ENCODE data around the gene EGFL8.

DNA sequence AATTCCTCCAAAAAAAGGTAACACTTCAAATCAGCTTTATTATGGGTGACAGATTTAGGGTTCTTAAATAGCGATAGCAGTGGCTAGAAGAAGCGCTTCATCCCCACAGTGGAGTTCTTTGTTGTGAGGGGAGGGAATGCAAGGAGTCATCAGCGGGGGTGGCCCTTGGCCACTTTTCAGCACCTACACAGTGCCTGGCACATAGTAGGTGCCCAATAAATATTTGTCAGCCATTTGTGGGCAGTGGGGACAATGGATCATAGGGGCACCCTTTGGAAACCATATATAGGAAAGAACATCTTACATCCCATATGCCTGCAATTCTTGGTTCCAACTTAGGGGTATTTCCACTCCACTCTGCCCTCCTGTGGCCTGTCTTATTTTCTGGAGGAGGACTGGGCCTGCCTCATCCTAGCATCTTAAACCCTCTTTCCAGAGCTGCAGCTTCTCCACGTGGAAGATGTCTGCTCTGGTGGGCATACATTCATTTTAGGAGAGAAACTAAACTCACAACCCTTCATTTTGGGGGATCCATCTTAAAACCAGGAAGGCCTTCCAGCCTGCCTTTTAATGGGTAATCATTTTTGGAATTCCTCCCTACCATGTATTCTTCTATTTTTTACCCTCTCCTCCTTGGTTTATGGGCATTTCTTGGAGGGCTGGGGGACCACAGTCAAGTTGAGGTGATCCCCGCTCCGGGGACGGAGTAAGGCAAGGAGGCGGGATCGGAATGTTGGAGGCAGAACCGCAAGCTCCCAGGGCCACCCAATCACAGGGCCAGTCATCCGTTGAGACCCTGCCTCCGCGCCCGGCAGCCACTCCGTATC is 30.6 kb downstream of the EGFL8 start:
- TF ChIP-seq POLR2AphosphoS5 (IDR thresholded peaks at IDR 0.05; ENCODE audit: low read depth, low read length) (peak; percentile 60; the same call in 1 of the 2 replicates), SIN3A (IDR thresholded peaks at IDR 0.05; ENCODE audit: borderline replicate concordance, insufficient read depth, low read depth, low read length) (no peak)
- TF ChIP-seq, protein P1, sequence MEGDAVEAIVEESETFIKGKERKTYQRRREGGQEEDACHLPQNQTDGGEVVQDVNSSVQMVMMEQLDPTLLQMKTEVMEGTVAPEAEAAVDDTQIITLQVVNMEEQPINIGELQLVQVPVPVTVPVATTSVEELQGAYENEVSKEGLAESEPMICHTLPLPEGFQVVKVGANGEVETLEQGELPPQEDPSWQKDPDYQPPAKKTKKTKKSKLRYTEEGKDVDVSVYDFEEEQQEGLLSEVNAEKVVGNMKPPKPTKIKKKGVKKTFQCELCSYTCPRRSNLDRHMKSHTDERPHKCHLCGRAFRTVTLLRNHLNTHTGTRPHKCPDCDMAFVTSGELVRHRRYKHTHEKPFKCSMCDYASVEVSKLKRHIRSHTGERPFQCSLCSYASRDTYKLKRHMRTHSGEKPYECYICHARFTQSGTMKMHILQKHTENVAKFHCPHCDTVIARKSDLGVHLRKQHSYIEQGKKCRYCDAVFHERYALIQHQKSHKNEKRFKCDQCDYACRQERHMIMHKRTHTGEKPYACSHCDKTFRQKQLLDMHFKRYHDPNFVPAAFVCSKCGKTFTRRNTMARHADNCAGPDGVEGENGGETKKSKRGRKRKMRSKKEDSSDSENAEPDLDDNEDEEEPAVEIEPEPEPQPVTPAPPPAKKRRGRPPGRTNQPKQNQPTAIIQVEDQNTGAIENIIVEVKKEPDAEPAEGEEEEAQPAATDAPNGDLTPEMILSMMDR (IDR thresholded peaks at IDR 0.05), result peak; percentile 78
- TF ChIP-seq, protein P2, sequence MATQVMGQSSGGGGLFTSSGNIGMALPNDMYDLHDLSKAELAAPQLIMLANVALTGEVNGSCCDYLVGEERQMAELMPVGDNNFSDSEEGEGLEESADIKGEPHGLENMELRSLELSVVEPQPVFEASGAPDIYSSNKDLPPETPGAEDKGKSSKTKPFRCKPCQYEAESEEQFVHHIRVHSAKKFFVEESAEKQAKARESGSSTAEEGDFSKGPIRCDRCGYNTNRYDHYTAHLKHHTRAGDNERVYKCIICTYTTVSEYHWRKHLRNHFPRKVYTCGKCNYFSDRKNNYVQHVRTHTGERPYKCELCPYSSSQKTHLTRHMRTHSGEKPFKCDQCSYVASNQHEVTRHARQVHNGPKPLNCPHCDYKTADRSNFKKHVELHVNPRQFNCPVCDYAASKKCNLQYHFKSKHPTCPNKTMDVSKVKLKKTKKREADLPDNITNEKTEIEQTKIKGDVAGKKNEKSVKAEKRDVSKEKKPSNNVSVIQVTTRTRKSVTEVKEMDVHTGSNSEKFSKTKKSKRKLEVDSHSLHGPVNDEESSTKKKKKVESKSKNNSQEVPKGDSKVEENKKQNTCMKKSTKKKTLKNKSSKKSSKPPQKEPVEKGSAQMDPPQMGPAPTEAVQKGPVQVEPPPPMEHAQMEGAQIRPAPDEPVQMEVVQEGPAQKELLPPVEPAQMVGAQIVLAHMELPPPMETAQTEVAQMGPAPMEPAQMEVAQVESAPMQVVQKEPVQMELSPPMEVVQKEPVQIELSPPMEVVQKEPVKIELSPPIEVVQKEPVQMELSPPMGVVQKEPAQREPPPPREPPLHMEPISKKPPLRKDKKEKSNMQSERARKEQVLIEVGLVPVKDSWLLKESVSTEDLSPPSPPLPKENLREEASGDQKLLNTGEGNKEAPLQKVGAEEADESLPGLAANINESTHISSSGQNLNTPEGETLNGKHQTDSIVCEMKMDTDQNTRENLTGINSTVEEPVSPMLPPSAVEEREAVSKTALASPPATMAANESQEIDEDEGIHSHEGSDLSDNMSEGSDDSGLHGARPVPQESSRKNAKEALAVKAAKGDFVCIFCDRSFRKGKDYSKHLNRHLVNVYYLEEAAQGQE (IDR thresholded peaks at IDR 0.05; ENCODE audit: insufficient read depth in 1 of 2, low read depth in 2 of 2, low read length in 1 of 2), result 0 out of 4 replicates have a peak, but pooled peaks of 1 of the 2 experiments have one; percentile 16
